HCT116 (cell line): ENCODE results near the gene HIVEP2. TPM values are rescaled to one million over a fixed set of nuclear protein-coding genes. Genes with fewer than 3 reads are reported as not detected.

ENCODE experiments used
- ATAC-seq: fragments of 200-7000 bp; cut with Tn5 transposase; 2 replicates; pipeline ENCODE4 v1.9.1; 2020; ENCODE audit warnings: mild to moderate bottlenecking, moderate library complexity
- BruUV-seq: library from RNA; stranded (reverse); fragments of 400-500 nt; replicated peaks from 2 replicates; lab custom pipeline; 2021; lab: Mats Ljungman, UMichigan
- CTCF ChIA-PET: fragments of 300-600 bp; sonication (Branson Sonifier 250); formaldehyde crosslinking; loops from one replicate; lab custom pipeline; 2021; ENCODE audit warnings: antibody characterized with exemption; lab: Charles Lee
- POLR2A ChIA-PET: fragments of 300-600, 350-600 bp; sonication (Branson Sonifier 250); formaldehyde crosslinking; loops from one replicate; lab custom pipeline; 2021; ENCODE audit warnings: antibody characterized with exemption; lab: Charles Lee
- RAD21 ChIA-PET, 2 experiments: fragments of 300-600 bp; sonication (Branson Sonifier 250); formaldehyde crosslinking; loops; one replicate each; lab custom pipeline; 2023; ENCODE audit warnings: low total read pairs in 2 of 2; ENCODE audit not compliant: uncharacterized antibody in 2 of 2, unreplicated experiment in 2 of 2, low non-redundant PET in 1 of 2; lab: Charles Lee
- DNase-seq: peaks from one replicate; pipeline ENCODE4 v3.0.0-alpha.2; 2010; ENCODE audit warnings: low read depth, low spot score
- H2AFZ ChIP-seq: fragments of 200-600 bp; shearing (Covaris generic), sonication (generic); 2 replicates; pipeline ENCODE4 v1.6.1; 2017; ENCODE audit warnings: low read depth, mixed run types, mixed read lengths, antibody characterized with exemption, low read length; ENCODE audit not compliant: poor library complexity, severe bottlenecking
- H3K27ac ChIP-seq: 2 replicates; pipeline ENCODE4 v1.5.1; 2012; ENCODE audit warnings: low read depth, low read length
- H3K27me3 ChIP-seq: fragments of 200-600 bp; sonication (generic); 2 replicates; pipeline ENCODE4 v1.6.1; 2016; ENCODE audit warnings: mixed run types, low read length, mixed read lengths; ENCODE audit not compliant: insufficient read depth
- H3K36me3 ChIP-seq, 2 experiments: fragments of 200-500 bp in 1 of 2; fragments of 200-600 bp in 1 of 2; sonication (Bioruptor generic) in 1 of 2; sonication (generic) in 1 of 2; 2 replicates each; pipeline versions ENCODE4 v1.5.1 to v1.6.1; 2014 to 2016; ENCODE audit warnings: low read length in 2 of 2, inconsistent platforms in 1 of 2, mixed read lengths in 1 of 2, mixed run types in 1 of 2; ENCODE audit not compliant: insufficient read depth in 2 of 2, control insufficient read depth in 1 of 2
- H3K4me1 ChIP-seq, 2 experiments: fragments of 200-600 bp in 1 of 2; sonication (generic) in 1 of 2; 2 replicates each; pipeline versions ENCODE4 v1.5.1 to v1.6.1; 2012 to 2017; ENCODE audit warnings: low read length in 2 of 2, inconsistent platforms in 1 of 2, mild to moderate bottlenecking in 1 of 2, mixed read lengths in 1 of 2, mixed run types in 1 of 2, moderate library complexity in 1 of 2; ENCODE audit not compliant: insufficient read depth in 2 of 2, control insufficient read depth in 1 of 2
- H3K4me2 ChIP-seq: fragments of 200-600 bp; sonication (generic); 2 replicates; pipeline ENCODE4 v1.6.1; 2017; ENCODE audit warnings: mixed run types, low read length, mixed read lengths
- H3K4me3 ChIP-seq, 2 experiments: fragments of 200-600 bp in 1 of 2; sonication (generic) in 1 of 2; replicated peaks in 1 of 2; 2 replicates each; pipeline ENCODE4 v1.5.1; 2011 to 2016; ENCODE audit warnings: low read length in 2 of 2, control low read depth in 1 of 2, low read depth in 1 of 2, mild to moderate bottlenecking in 1 of 2, mixed read lengths in 1 of 2, mixed run types in 1 of 2
- H3K79me2 ChIP-seq: fragments of 200-600 bp; sonication (generic); 2 replicates; pipeline ENCODE4 v1.6.1; 2017; ENCODE audit warnings: mild to moderate bottlenecking, mixed run types, low read length, moderate library complexity, mixed read lengths; ENCODE audit not compliant: insufficient read depth
- H3K9ac ChIP-seq: fragments of 200-600 bp; sonication (generic); 2 replicates; pipeline ENCODE4 v1.6.1; 2016; ENCODE audit warnings: low read length, mixed read lengths
- H3K9me2 ChIP-seq: fragments of 200-600 bp; sonication (generic), shearing (Covaris generic); 2 replicates; pipeline ENCODE4 v1.6.1; 2017; ENCODE audit warnings: mixed run types, mild to moderate bottlenecking, moderate library complexity; ENCODE audit not compliant: insufficient read depth
- H3K9me3 ChIP-seq, 2 experiments: fragments of 200-500 bp in 1 of 2; fragments of 200-600 bp in 1 of 2; sonication (Bioruptor generic) in 1 of 2; sonication (generic) in 1 of 2; 2 replicates each; pipeline ENCODE4 v1.6.1; 2014 to 2017; ENCODE audit warnings: low read length in 2 of 2, mixed read lengths in 2 of 2, inconsistent platforms in 1 of 2, low read depth in 1 of 2, mild to moderate bottlenecking in 1 of 2, mixed run types in 1 of 2, moderate library complexity in 1 of 2; ENCODE audit not compliant: control insufficient read depth in 1 of 2, insufficient read depth in 1 of 2
- H4K20me1 ChIP-seq: fragments of 200-600 bp; sonication (generic), shearing (Covaris generic); 2 replicates; pipeline ENCODE4 v1.6.1; 2017; ENCODE audit warnings: mixed run types, mild to moderate bottlenecking, moderate library complexity; ENCODE audit not compliant: insufficient read depth
- CEBPB ChIP-seq: IDR thresholded peaks from 2 replicates; pipeline ENCODE4 v1.6.1; 2012; ENCODE audit warnings: low read depth
- CTCF ChIP-seq, 3 experiments: fragments of 200-600 bp in 1 of 3; sonication (generic) in 1 of 3; IDR thresholded peaks in 2 of 3; conservative IDR thresholded peaks in 1 of 3; 2 replicates each; pipeline ENCODE4 v1.5.1; 2012 to 2017; ENCODE audit warnings: low read depth in 2 of 3, low read length in 2 of 3, antibody characterized with exemption in 1 of 3, borderline replicate concordance in 1 of 3, control low read depth in 1 of 3, mild to moderate bottlenecking in 1 of 3, mixed read lengths in 1 of 3, mixed run types in 1 of 3, moderate library complexity in 1 of 3; ENCODE audit not compliant: insufficient read depth in 1 of 3
- ELF1 ChIP-seq: IDR thresholded peaks from 2 replicates; pipeline ENCODE4 v1.6.1; 2012; ENCODE audit warnings: low read depth, borderline replicate concordance
- EZH2 ChIP-seq: fragments of 200-600 bp; sonication (generic); IDR thresholded peaks from 2 replicates; pipeline ENCODE4 v1.6.1; 2017; ENCODE audit warnings: antibody characterized with exemption, mixed run types
- EZH2phosphoT487 ChIP-seq: fragments of 200-600 bp; IDR thresholded peaks from 2 replicates; pipeline ENCODE4 v1.6.1; 2018; ENCODE audit warnings: antibody characterized with exemption, borderline replicate concordance
- FOSL1 ChIP-seq: IDR thresholded peaks from 2 replicates; pipeline ENCODE4 v1.6.1; 2012; ENCODE audit warnings: low read depth
- POLR2A ChIP-seq: IDR thresholded peaks from 2 replicates; pipeline ENCODE4 v1.7.0; 2011; ENCODE audit warnings: borderline replicate concordance; ENCODE audit not compliant: insufficient read depth, insufficient read length; ENCODE audit errors: extremely low read depth
- RAD21 ChIP-seq: IDR thresholded peaks from 2 replicates; pipeline ENCODE4 v1.6.1; 2012; ENCODE audit warnings: low read depth, mild to moderate bottlenecking
- SIN3A ChIP-seq: IDR thresholded peaks from 2 replicates; pipeline ENCODE4 v1.6.1; 2012; ENCODE audit warnings: low read depth
- SP1 ChIP-seq: IDR thresholded peaks from 2 replicates; pipeline ENCODE4 v1.6.1; 2012; ENCODE audit warnings: low read depth
- SRF ChIP-seq: IDR thresholded peaks from 2 replicates; pipeline ENCODE4 v1.6.1; 2012; ENCODE audit warnings: low read depth
- YY1 ChIP-seq: IDR thresholded peaks from 2 replicates; pipeline ENCODE4 v1.6.1; 2011; ENCODE audit warnings: low read length, low read depth, moderate library complexity, mild to moderate bottlenecking; ENCODE audit not compliant: insufficient replicate concordance; ENCODE audit errors: extremely low read depth
- ZBTB33 ChIP-seq: IDR thresholded peaks from 2 replicates; pipeline ENCODE4 v1.6.1; 2011; ENCODE audit warnings: mild to moderate bottlenecking, low read length, moderate library complexity; ENCODE audit not compliant: insufficient replicate concordance; ENCODE audit errors: extremely low read depth
- intact Hi-C: fragments of 100-400 bp; cut with micrococcal nuclease; formaldehyde crosslinking; loops from 2 replicates; pipeline ENCODE4 v1.10.0; 2022
- total RNA-seq: library from RNA; stranded (reverse); gene quantifications from one replicate; pipeline ENCODE4 v1.2.1, GENCODE V29; 2021; ENCODE audit not compliant: unreplicated experiment

Gene HIVEP2
- total RNA-seq, 1 experiment from 2014 or later, result 8.1 TPM

- TF ChIP-seq SIN3A, result no peak
- no peak for TF ChIP-seq FOSL1
- TF ChIP-seq SP1, result no peak
- TF ChIP-seq ZBTB33, result no peak
- TF ChIP-seq POLR2A, result no peak
These were observed 114.8 kb downstream of the HIVEP2 start (continued) for GRCh38 chr6:142830116-142830710.

GRCh38 chr6:142829556-142829955 is 115.4 kb downstream of the HIVEP2 start:
- no peak for DNase-seq
- CTCF ChIA-PET, result no interaction called here
- no peak for ATAC-seq

More at GRCh38 chr6:142829556-142829955, 115.4 kb downstream of the HIVEP2 start:
- no TSS peak for BruUV-seq
- Histone ChIP-seq H3K9me3 (no peaks in the 10 kb centered on the region), H2AFZ (no peak overlapping the region), H4K20me1 (no peaks in the 10 kb centered on the region), H3K27ac (no peak overlapping the region), H3K9me2 (no peaks in the 10 kb centered on the region), H3K4me3 (no peak overlapping the region), H3K4me1 (peaks cover 0 to 17% of the 10 kb centered on the region in 2 experiments; a peak in 2 of 4 replicates), H3K4me2 (no peak overlapping the region), H3K9ac (no peak overlapping the region), H3K36me3 (no peaks in the 10 kb centered on the region), H3K79me2 (no peaks in the 10 kb centered on the region), H3K27me3 (no peaks in the 10 kb centered on the region)
- POLR2A ChIA-PET, result no interaction called here
- RAD21 ChIA-PET, result no interaction called here
- intact Hi-C loops, result no loop called here
- TF ChIP-seq ZBTB33 (no peak), SRF (no peak), EZH2phosphoT487 (no peak), FOSL1 (no peak), ELF1 (no peak), SP1 (no peak), YY1 (no peak), CEBPB (no peak), CTCF (IDR thresholded peaks at IDR 0.05 in 2 of 3, conservative IDR thresholded peaks at IDR 0.05 in 1 of 3; ENCODE audit: borderline replicate concordance in 1 of 3, insufficient read depth in 1 of 3, low read depth in 2 of 3, low read length in 2 of 3) (no peak), EZH2 (no peak), RAD21 (no peak)
